Erythroblast (primary cell): ENCODE measurements around the gene GBF1.
"Not testable (repeated sequence)": the region's sequence is repeated elsewhere in the genome, so short reads cannot be mapped to it uniquely, and the experiment has no call there.

ENCODE experiments used
- DNase-seq, 2 experiments: peaks; one replicate each; lab custom pipeline; 2025; lab: John Stamatoyannopoulos, UW
- GATA1 ChIP-seq: IDR thresholded peaks from 2 replicates; pipeline ENCODE4 v1.6.1; 2011; ENCODE audit warnings: low read depth, mild to moderate bottlenecking, control low read depth, low read length, moderate library complexity
- POLR2A ChIP-seq: IDR thresholded peaks from 2 replicates; pipeline ENCODE4 v1.6.1; 2011; ENCODE audit warnings: mild to moderate bottlenecking, low read length

Gene GBF1

GRCh38 chr10:102289840-102290239 is 44.5 kb downstream of the GBF1 start:
- DNase-seq = no peak
- TF ChIP-seq POLR2A = no peak
- TF ChIP-seq GATA1 = no peak

DNA sequence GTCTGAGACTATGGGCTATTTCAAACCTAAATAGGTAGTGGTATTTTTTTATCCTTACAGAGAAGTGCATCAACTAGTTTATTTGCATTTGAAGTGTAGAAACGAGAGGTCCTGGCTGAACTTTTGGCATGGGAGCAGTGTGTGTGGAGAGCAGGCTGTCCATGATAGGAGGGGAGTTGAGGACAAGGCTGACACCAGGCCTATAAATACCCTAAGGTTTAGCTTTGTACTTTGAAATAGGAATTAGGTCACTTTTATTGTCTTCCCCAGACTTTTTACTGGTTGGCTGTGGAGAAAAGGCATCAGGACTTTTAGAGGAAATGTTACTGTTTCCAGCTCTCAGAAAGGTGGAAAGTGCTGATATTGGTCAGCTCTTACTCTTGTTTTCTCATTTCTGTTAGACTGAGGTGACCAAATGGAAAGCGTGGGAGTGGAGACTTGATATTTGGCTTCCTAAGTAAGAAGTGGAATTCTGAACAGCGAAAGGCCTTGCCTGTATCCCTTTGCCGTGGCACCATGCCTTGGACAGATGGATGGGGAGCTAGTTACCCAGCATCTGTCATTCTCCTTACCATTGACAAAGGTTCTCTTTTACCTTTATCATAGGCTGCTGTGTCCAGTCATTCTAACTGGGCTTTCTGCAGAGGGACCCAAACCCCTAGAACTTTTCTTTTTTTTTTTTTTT is 46.0 kb downstream of the GBF1 start:
- no peak for DNase-seq
- no peak for TF ChIP-seq GATA1
- TF ChIP-seq POLR2A = no peak

GRCh38 chr10:102297101-102297500 is 51.8 kb downstream of the GBF1 start:
- no peak for TF ChIP-seq GATA1
- no peak for TF ChIP-seq POLR2A
- DNase-seq = no peak

GRCh38 chr10:102298899-102299298 is 53.6 kb downstream of the GBF1 start:
- no peak for DNase-seq
- TF ChIP-seq GATA1 (no peak), POLR2A (no peak)

DNA sequence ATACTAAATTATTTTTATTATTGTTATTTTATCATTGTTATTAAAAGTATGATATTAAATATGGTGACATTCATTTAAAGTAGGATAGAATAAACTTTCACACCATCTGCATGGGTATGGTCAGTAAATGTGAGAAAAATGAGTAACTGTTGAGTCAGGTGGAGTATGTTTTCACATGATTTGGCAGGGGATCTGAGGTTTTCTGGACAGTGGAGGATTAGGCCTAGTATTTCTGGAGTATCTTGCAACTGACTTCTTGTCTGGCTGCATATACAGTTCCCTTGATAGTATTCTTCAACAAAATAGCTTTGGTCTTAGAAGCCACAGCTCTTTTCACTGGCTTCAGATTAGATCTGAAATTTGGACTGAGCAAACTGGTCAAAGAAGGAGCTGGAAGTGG is 54.5 kb downstream of the GBF1 start:
- no peak for TF ChIP-seq GATA1
- TF ChIP-seq POLR2A = no peak
- DNase-seq = no peak

GRCh38 chr10:102300278-102300843 is 55.0 kb downstream of the GBF1 start:
- no peak for DNase-seq
- TF ChIP-seq GATA1 (no peak), POLR2A (no peak)

DNA sequence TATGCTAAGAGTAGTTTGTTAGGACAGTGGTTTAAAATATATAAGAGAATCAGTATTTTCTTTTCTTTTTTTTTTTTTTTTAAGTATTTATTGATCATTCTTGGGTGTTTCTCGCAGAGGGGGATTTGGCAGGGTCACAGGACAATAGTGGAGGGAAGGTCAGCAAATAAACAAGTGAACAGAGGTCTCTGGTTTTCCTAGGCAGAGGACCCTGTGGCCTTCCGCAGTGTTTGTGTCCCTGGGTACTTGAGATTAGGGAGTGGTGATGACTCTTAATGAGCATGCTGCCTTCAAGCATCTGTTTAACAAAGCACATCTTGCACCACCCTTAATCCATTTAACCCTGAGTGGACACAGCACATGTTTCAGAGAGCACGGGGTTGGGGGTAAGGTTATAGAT is 55.6 kb downstream of the GBF1 start:
- not testable (repeated sequence) for DNase-seq

DNA sequence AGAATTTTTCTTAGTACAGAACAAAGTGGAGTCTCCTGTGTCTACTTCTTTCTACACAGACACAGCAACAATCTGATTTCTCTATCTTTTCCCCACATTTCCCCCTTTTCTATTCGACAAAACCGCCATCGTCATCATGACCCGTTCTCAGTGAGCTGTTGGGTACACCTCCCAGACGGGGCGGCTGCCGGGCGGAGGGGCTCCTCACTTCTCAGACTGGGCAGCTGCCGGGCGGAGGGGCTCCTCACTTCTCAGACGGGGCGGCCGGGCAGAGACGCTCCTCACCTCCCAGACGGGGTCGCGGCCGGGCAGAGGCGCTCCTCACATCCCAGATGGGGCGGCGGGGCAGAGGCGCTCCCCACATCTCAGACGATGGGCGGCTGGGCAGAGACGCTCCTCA is 56.0 kb downstream of the GBF1 start:
- DNase-seq = not testable (repeated sequence)

GRCh38 chr10:102302611-102303010 is 57.3 kb downstream of the GBF1 start:
- no peak for DNase-seq
- TF ChIP-seq POLR2A (no peak), GATA1 (no peak)

DNA sequence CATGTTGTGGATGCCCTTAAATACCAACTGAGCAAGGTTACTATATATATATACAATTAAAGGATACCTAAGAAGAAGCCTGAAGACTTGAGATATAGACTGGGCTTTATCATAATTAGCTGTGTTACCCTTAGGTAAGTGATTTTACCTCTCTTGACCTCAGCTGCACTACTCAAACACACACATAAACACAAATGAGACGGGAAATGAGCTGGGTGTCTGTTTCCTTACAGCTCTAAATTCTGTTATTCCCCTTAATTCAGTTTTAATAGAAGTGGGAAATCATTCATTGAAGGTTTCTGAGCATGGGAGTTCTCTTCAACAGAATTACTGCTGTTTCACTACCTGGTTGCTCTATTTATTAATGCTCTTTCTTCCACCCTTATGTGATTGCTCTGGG is 60.7 kb downstream of the GBF1 start:
- DNase-seq = no peak
- TF ChIP-seq POLR2A (no peak), GATA1 (no peak)

- TF ChIP-seq GATA1 (no peak), POLR2A (no peak)
- DNase-seq = no peak
Observed at GRCh38 chr10:102306710-102307109, 61.4 kb downstream of the GBF1 start.

DNA sequence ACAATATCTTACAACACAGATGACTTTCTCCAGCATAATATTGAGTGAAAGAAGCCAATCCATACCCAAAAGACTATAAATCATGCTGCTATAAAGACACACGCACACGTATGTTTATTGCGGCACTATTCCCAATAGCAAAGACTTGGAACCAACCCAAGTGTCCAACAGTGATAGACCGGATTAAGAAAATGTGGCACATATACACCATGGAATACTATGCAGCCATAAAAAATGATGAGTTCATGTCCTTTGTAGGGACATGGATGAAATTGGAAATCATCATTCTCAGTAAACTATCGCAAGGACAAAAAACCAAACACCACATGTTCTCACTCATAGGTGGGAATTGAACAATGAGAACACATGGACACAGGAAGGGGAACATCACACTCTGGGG is 63.0 kb downstream of the GBF1 start:
- DNase-seq = not testable (repeated sequence)

GRCh38 chr10:102309236-102309635 is 63.9 kb downstream of the GBF1 start:
- no peak for DNase-seq
- no peak for TF ChIP-seq GATA1
- TF ChIP-seq POLR2A = no peak

- TF ChIP-seq GATA1 (no peak), POLR2A (no peak)
- DNase-seq = no peak
Observed at GRCh38 chr10:102309916-102310315, 64.6 kb downstream of the GBF1 start.

DNA sequence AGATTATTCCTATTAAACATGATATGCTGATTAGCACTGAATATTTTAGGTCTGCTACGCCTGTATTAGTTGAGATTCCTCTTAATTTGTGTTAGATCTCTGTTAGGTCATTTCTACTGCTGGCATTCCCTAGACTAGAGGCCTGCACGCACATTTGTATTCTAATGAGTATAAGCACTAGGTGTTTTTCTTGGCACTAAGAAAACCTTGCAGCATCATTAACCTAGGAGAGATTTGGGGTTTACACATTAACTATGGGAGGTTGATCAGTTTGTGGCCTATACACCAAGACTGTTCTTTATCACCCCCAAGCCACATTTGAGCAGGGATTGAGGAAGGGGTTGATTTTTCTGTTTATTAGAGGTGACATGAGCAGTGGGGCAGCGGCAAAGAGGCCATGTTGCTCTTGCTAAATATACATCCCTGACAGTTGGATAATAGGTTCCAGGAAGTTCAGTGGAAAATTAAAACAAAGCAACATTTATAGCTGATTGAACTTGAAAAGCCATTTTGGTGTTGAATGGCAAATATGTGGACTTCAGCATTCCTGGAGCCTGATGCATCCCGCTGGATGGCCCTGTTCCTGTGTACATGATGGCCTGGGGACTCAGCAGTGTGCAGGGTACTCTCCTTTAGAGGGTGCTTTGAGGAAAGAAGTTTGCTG is 65.2 kb downstream of the GBF1 start:
- DNase-seq = no peak
- TF ChIP-seq GATA1 (no peak), POLR2A (no peak)

DNA sequence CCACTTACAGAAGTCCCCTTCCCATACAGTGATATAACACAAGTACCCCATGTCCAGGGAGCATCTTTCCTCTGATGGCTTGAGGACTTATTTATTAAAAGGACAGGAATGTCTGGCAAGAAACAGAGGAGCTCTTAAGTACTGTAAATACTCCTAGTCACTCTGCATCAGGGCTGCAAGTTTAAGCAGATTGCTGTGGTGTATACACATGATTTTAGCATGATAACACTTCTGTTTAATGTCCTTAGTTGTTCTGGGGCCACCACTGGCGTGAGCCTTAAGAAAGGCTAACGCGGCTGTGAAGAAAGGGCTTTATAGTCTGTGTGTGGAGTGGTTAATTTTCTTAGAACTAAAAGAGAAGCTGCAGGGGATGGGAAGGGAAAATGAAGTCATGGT is 65.7 kb downstream of the GBF1 start:
- DNase-seq = no peak
- TF ChIP-seq POLR2A (no peak), GATA1 (no peak)
